C4-2B (cell line): ENCODE measurements around the gene ARHGEF19.
"Not testable (repeated sequence)": the region's sequence is repeated elsewhere in the genome, so short reads cannot be mapped to it uniquely, and the experiment has no call there.

Experiments
- H3K27ac ChIP-seq: fragments of 450-650 bp; 2 replicates; pipeline ENCODE4 v1.5.1; 2017
- CTCF ChIP-seq: fragments of 450-650 bp; conservative IDR thresholded peaks from 2 replicates; pipeline ENCODE4 v1.5.1; 2017; ENCODE audit warnings: mild to moderate bottlenecking
- ZFX ChIP-seq: fragments of 450-650 bp; IDR thresholded peaks from 2 replicates; pipeline ENCODE4 v1.6.1; 2017

The ARHGEF19 gene

GRCh38 chr1:16219968-16220500 lies 7.6 kb upstream of the ARHGEF19 start:
- no peak for TF ChIP-seq ZFX
- TF ChIP-seq CTCF: no peak
- no peak overlapping the region for H3K27ac ChIP-seq

GRCh38 chr1:16218674-16219071 lies 6.2 kb upstream of the ARHGEF19 start:
- no peak overlapping the region for H3K27ac ChIP-seq
- TF ChIP-seq CTCF: no peak
- no peak for TF ChIP-seq ZFX

- no peak overlapping the region for H3K27ac ChIP-seq
These were observed 5.7 kb upstream of the ARHGEF19 start for GRCh38 chr1:16218014-16218673.

GRCh38 chr1:16217061-16217785 lies 4.8 kb upstream of the ARHGEF19 start:
- TF ChIP-seq CTCF: no peak
- TF ChIP-seq ZFX: no peak
- H3K27ac ChIP-seq: no peak overlapping the region

More at GRCh38 chr1:16218014-16218673, 5.7 kb upstream of the ARHGEF19 start:
- TF ChIP-seq ZFX: no peak
- no peak for TF ChIP-seq CTCF

- H3K27ac ChIP-seq: no peak overlapping the region
- TF ChIP-seq CTCF: no peak
- no peak for TF ChIP-seq ZFX
These were observed 3.7 kb upstream of the ARHGEF19 start for GRCh38 chr1:16215882-16216753.

- not testable (repeated sequence) for H3K27ac ChIP-seq
These were observed 2.8 kb upstream of the ARHGEF19 start for GRCh38 chr1:16215240-16215639.

- not testable (repeated sequence) for H3K27ac ChIP-seq
These were observed 1.1 kb upstream of the ARHGEF19 start for GRCh38 chr1:16213544-16213943.

GRCh38 chr1:16213013-16213412 lies 561 bp upstream of the ARHGEF19 start:
- no peak overlapping the region for H3K27ac ChIP-seq
- TF ChIP-seq ZFX (no peak), CTCF (no peak)
